Measurements from ENCODE around the gene SMTN.
A peak's percentile ranks its signal among the peaks of the same experiment; 100 is the strongest.
"Not testable (repeated sequence)": the region's sequence is repeated elsewhere in the genome, so short reads cannot be mapped to it uniquely, and the experiment has no call there.

SMTN gene

DNA sequence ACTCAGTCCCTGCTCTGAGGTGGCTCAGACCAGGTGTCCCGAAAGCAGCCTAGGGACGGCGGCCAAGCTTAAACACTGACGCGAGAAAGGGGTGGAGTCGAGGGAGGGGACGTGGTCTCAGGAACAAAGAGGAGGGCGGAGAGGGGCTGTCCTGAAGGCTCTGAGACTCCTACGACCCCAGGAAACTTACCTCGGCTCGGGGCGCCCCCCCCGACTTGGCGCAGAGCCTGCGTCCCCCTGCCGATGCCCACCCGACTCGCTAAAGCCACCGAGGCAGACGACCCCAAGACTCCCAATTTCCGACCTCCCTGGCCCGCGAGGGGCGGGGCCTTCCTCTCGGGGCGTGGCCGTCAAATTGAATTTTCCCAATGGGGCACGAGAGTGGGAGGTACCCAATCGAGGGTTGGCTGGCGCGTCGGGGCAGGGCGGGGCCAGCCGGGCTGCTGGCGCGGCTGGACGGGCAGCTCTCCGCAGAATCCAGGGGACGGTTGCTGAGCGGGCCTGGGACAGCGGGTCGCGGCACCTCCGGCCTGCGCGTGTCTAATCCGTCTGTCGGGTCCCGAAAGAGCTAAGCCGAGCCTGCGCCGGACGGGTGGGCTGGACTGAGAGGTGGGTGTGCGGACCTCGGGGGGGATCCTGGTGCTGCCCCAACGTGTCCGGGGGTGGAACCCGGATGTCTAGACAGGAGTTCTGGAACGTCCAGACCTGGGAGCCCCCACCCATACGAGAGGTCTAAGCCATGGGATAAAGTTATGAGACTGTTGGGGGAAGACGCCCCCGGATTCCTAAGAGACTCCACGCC, at the start of gene SMTN:
Gene SMTN, plus strand, starts transcription at position 471 of the 802 bp plus-strand sequence. CDS start 1,941 bp downstream, outside the sequence.
- DNase-seq, result peak; percentile 79

GRCh38 chr22:31036671-31037550, 44.2 kb upstream of the SMTN start:
- DNase-seq, result no peak

GRCh38 chr22:31038686-31039085, 42.4 kb upstream of the SMTN start:
- no peak for DNase-seq

GRCh38 chr22:31039393-31039792, 41.7 kb upstream of the SMTN start:
- DNase-seq, result no peak

- no peak for DNase-seq
Measured at GRCh38 chr22:31040542-31041398, 40.3 kb upstream of the SMTN start.

DNA sequence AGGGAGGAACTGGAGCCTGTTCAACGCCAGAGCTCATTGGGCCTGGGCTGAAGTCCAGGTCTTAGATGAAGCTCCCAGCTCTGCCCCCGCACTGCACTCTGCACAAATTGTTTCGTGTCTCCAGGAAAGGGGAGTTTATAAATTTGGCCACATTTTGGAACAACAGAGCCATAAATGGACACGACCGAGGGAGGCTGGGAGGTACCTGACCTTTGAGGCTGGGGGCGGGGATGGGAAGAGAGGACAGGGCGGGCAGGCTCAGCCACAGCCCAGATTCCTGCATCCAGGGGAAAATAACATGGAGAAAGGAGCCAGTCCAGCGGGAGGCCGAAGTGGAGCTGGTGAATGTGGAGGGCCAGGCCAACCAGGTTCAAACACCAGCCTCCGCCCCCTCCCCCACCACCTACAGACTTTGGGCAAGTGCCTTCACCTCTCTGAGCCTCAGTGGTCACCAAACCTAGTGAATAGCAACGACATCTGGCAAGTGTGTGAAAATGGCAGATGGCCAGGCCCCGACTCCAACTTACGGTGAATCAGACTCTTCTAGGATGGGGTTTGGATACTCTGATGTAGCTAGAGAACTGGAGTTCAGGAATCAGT, 36.8 kb upstream of the SMTN start:
- no peak for DNase-seq

- DNase-seq, result no peak
Measured at GRCh38 chr22:31045900-31046538, 35.1 kb upstream of the SMTN start.

- DNase-seq, result no peak
Measured at GRCh38 chr22:31046539-31047226, 34.4 kb upstream of the SMTN start.

- DNase-seq, result no peak
Measured at GRCh38 chr22:31048570-31048969, 32.5 kb upstream of the SMTN start.

DNA sequence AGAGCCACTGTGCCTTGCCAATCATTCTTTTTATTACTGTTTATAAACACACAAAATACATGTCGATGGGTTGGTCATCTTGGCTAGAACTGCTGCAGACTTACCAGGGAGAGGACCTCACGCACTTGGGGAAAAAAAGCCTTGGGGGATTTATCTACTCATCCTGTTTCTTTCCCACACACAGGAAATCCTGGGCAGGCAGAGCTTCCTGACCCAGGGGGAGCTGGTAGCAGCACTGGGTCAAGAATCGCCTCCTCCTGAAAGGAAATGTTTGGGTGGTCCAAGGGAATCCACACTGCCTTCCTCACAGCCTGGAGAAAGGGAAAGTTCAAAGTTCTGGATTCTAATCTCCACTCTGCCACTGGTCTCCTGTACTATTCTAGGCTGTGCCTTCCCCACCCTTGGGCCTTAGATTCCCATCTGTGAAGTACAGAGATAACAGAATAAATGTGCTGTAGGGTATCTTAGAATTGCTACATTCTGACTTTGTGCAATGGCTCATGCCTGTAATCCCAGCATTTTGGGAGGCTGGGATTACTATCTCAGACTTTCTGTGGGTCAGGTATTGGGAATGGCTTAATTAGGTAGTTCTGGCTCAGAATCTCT, 31.2 kb upstream of the SMTN start:
- no peak for DNase-seq

DNA sequence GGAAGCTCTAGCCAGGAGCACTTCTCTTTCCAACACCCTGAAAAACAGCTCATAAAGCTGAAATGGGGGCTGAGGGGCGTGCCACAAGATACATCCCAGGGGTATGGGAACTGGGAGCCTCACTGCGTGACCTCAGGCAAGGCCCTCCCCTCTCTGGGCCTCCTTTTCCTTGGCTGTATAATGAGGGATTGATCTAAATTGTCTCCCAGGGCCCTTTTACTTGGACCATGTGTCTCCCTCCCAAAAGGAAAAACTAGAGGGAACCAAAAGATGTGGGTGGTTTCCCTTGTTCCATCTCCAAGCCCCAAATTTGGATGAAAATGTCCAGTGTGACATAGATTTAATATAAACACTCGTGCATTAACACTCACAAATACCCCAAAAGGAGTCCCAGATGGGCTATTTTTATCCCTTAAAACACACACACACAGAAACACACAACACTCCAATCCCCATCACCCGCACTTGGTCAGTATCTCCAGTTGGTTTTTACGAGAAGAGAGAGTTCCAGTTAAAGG, 25.9 kb upstream of the SMTN start:
- DNase-seq, result no peak

DNA sequence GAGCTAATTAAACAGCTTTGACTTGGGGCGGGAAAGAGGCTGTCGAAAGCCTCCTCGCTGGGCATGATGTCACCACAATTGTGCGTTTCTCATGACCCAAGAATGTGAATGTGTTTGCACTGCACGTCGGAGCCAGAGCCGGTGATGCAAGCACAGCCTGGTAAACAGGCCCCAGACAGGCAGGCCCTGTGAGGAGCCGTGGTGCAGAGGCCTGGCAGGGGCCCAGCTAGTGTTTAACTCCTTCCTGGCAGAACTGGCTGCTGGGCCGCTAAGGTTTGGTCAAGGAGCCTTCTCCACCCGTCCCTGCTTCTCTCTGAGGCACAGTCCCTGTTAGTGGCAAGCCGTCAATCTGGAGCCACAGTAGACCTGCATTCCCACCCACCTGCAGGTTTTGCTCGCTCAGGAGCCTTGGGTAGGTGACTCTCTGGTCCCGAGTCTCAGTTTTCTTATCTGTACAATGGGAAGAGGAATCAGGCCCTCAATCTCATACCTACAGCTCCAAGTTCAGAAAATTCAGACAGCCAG, 25.4 kb upstream of the SMTN start:
- no peak for DNase-seq

GRCh38 chr22:31056986-31057599, 24.0 kb upstream of the SMTN start:
- no peak for DNase-seq

GRCh38 chr22:31059663-31060062, 21.5 kb upstream of the SMTN start:
- DNase-seq, result not testable (repeated sequence)

DNA sequence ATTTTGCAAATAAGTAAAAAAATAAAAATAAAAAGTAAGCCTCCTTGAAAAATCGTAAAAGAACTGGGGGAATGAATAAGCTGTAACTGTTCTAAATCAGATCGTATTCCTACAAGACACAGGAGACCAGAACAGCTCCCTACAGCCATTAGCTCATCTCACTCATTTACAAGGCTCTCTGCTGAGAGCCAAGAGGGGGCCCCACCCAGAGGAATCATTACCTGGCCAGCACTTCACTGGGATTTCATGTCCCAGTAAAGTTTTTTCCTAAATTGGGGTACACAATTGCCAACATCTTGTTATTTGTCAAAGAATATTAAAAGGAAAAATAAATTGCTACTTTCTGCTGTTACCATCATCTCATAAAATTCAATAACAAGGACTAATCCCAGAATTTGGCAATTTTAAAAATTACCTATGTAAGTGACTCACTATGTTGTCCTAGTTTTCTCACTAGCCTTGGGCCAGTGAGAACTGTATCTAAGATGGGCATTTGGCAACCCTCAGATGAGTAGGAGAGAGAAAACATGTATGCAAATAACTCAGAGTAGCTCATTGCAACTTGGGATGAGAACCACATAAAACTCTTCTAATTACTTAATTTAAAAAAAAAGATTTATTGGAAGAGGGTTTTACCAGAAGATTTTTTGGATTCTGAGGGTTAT, 18.4 kb upstream of the SMTN start:
- no peak for DNase-seq

DNA sequence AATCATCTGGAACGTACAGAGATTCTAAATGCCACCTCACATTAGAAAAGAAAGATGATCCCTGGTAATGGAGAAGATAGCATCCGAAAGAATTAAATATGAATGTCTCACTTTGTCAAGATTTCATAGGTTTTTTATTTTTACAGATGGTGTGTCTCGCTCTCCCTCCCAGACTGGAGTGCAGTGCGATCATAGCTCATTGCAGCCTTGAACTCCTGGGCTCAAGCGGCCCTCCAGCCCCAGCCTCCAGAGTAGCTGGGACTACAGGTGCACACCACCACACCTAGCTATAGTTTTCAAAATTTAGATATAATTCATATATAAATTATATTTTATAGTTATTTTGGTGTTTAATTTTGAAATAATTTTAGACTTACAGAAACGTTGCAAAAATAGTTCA, 16.7 kb upstream of the SMTN start:
- DNase-seq, result no peak

DNA sequence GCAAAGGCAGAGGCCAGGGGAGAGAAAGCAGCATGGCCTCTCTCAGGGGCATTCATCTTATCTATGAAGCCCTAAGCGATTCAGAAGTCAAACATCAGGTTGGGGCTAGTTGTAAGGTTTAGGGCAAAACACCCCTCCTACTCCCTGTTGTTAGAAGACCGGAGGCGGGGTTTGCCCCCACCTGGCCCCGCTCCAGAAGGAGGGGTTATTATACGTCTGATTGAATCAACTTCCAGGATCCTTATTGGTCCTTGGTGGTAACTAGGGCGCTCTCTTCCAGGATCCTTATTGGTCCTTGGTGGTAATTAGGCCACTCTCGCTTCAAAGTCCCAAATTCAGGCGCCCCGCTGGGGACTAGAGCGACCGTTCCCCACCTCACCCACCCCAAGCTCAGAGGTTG, 12.1 kb upstream of the SMTN start:
- no peak for DNase-seq

DNA sequence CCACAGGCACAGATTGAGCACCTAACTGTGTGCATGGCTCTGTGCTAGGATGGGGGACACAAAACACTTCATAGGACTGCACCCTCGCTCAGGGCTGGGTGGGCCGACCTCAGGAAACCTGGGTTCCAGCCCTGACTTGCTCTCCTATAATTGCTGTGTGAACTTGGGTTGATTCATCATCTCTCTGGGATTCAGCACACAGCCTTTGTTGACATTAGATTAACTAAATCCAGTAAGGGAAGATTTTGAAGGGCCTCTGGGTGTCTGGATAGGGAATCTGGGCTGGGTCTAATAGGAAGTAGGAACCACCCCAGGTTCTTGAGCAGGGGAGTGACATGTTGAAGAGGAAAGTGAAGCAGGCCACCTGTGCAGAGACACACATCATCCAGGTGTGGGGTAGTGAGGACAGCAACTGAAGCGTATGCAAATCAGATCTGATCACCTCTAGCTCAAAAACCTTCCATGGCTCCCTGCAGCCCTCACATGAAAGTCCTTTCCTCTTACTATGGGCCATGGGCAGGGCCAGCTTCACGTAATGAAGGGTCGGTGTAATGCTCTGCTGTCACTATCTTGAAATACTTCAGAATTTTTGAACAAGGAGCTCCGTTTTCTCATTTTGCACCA, 11.3 kb upstream of the SMTN start:
- not testable (repeated sequence) for DNase-seq

DNA sequence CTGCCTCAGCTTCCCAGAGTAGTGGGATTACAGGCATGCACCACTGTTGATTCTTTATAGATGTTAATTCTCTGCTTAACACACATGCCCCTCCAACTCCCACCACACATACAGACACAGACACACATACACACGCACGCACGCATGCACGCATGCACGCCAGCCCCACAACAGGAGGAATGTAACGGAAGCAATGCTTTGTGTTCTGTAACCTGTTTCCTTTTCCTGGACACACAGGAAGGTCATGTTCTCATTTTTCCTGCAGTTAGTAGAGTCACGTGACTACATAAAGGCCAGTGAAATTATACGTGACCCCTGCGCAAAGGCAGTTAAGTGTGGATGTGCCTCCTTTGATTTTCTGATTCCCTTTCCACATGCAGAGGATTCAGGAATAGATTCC, 8.0 kb upstream of the SMTN start:
- DNase-seq, result not testable (repeated sequence)

Data from activated CD4-positive, alpha-beta T cell treated with anti-CD3 and anti-CD28 coated beads for 1 hour (primary cell).